Psoas muscle (tissue), 8 donors: ENCODE results near the gene C20orf144. TPM values are rescaled to one million over a fixed set of nuclear protein-coding genes. Genes with fewer than 3 reads are reported as not detected.

ENCODE experiments used
- ATAC-seq, 4 donors: fragments of 200-7000 bp; cut with Tn5 transposase; one replicate each; pipeline ENCODE4 v1.9.1; 2020; ENCODE audit warnings: moderate library complexity in 3 of 4, mild to moderate bottlenecking in 2 of 4
- DNase-seq, 2 donors: peaks; one replicate each; pipeline ENCODE4 v3.0.0-alpha.2; 2020
- H3K27ac ChIP-seq: fragments of 200-600 bp; one replicate; pipeline ENCODE4 v1.8.0; 2022
- H3K27me3 ChIP-seq, 3 donors: fragments of 200-600 bp in 1 of 3; one replicate each; pipeline versions ENCODE4 v1.6.1 to v1.8.0; 2013 to 2022; ENCODE audit warnings: low read length in 2 of 3, mild to moderate bottlenecking in 2 of 3, moderate library complexity in 1 of 3; ENCODE audit not compliant: insufficient read depth in 3 of 3
- H3K36me3 ChIP-seq, 2 donors: fragments of 200-600 bp in 1 of 2; one replicate each; pipeline versions ENCODE4 v1.6.1 to v1.8.0; 2013 to 2022; ENCODE audit warnings: low read depth in 1 of 2, mild to moderate bottlenecking in 1 of 2, moderate library complexity in 1 of 2; ENCODE audit not compliant: insufficient read depth in 1 of 2
- H3K4me1 ChIP-seq: fragments of 200-600 bp; one replicate; pipeline ENCODE4 v1.8.0; 2022
- H3K4me3 ChIP-seq: fragments of 200-600 bp; one replicate; pipeline ENCODE4 v1.8.0; 2022; ENCODE audit warnings: mild to moderate bottlenecking
- H3K9me3 ChIP-seq: fragments of 200-600 bp; one replicate; pipeline ENCODE4 v1.8.0; 2022
- CTCF ChIP-seq: fragments of 200-600 bp; IDR thresholded peaks from one replicate; pipeline ENCODE4 v1.8.0; 2022; ENCODE audit warnings: antibody characterized with exemption
- WGBS, 3 donors: extraction: QIAGEN DNeasy Blood & Tissue Kit; methylation state at CpG; one replicate each; pipeline versions ENCODE4 v1.1.6 to v1.1.7; 2013; 5-methylcytosine and 5-hydroxymethylcytosine counted together
- intact Hi-C, 2 donors: fragments of 100-400 bp; cut with DNase I; formaldehyde crosslinking; loops; one replicate each; pipeline versions ENCODE4 v1.11.0 to v1.14.2; 2022
- polyA plus RNA-seq, 3 donors: library from polyadenylated mRNA; stranded (reverse); fragments of 200-250 nt; gene quantifications; one replicate each; pipeline ENCODE4 v1.2.3, GENCODE V29; 2013
- total RNA-seq, 4 donors: library from RNA; stranded (reverse); fragmentation: NEBNext Ultra II Directional in 2 of 4; extraction: Animal tissue kit (Norgen Biotek cat#: 25700) in 2 of 4; gene quantifications; one replicate each; pipeline versions ENCODE4 v1.2.1 to v1.2.4, GENCODE V29; 2021 to 2023
- donor health status: healthy with polysubstance abuse.
- donor health status: DM: no; HTN: no; CAD: no; lungs with moderate emphysema.
- donor health status: Bipolar disorder and iron deficiency.
- donor health status: healthy.
- donor health status: DM: yes; HTN: yes; CAD: no.
- donor health status: DM: no; HTN: no; CAD: no.
- donor health status: DM: no; HTN: no; CAD: no.
- donor health status: DM: yes; HTN: yes; CAD: no.

The C20orf144 gene
- total and polyA plus RNA-seq, 7 donors = 0.05 to 0.08 TPM; not detected in 5

- H3K4me3 ChIP-seq = no peak overlapping the region
- H3K36me3 ChIP-seq = peaks cover 0 to 18% of the 10 kb centered on the region in 2 donors
- H3K9me3 ChIP-seq = no peaks in the 10 kb centered on the region
- 22 to 30% (median 24%) methylated on average over 19 of the region's 19 CpGs for WGBS, 3 donors
- no peaks in the 10 kb centered on the region for H3K27me3 ChIP-seq
- H3K27ac ChIP-seq = peak overlapping the region; percentile 27
- no peak for TF ChIP-seq CTCF
- H3K4me1 ChIP-seq = peaks cover 32% of the 10 kb centered on the region
- intact Hi-C loops = no loop called here
- ATAC-seq (peak; percentile 82 to 86 (median 84)), DNase-seq (peak; percentile 77 to 86)
Observed at GRCh38 chr20:33649201-33649681, 12.9 kb upstream of the C20orf144 start.

- TF ChIP-seq CTCF = no peak
- DNase-seq = no peak
- Histone ChIP-seq H3K27ac (no peak overlapping the region), H3K27me3 (no peaks in the 10 kb centered on the region), H3K9me3 (no peaks in the 10 kb centered on the region), H3K4me3 (no peak overlapping the region), H3K36me3 (peaks cover 0 to 8% of the 10 kb centered on the region in 2 donors), H3K4me1 (peaks cover 32% of the 10 kb centered on the region)
- 53 to 66% (median 55%) methylated on average over 11 of the region's 11 CpGs for WGBS, 3 donors
- ATAC-seq = no peak
- intact Hi-C loops = loop anchor here (5.0 kb wide), 2 partner anchors 188 to 193 kb away; no protein-coding TSS in a partner anchor
Observed at GRCh38 chr20:33650111-33650752, 11.9 kb upstream of the C20orf144 start.

DNA sequence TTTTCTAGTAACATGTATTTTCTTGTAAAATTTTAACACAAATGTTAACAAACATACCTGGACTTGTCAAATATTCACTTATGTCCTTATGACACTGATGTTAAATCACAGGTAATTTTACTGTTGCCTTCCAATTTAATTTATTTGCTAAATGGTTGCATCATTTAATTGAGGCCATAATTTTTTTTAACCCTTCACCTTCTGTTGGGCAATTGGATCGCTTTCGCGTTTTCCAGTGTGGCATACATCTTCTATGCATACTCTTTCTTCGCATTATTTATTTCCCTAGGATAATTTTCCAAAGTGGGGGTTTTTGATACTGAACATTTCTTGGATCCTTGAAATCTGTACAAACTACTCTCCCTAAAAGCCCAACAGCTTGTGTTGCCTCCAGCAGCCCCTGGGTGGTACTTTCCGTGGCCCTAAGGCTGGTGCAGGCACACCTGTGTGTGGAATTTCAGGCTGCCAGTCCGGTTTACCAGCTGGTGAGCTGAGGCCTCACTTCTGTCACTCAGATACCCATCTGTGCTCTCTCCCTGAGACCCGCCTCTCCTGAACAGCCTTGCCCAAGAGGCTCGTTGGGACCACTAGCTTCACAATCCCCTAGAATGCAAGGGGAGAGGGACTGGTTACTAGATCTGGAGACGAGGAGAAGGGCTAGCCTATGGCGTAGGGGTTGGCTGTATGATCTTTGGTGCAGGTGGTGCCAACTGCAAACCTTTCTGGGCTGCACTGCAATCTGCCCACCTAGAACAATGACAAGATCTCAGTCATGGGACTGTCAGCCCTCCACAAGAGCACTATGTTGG is 11.2 kb upstream of the C20orf144 start:
- Histone ChIP-seq H3K27me3 (no peaks in the 10 kb centered on the region), H3K36me3 (peaks cover 0 to 7% of the 10 kb centered on the region in 2 donors), H3K27ac (no peak overlapping the region), H3K4me1 (peaks cover 32% of the 10 kb centered on the region), H3K4me3 (no peak overlapping the region), H3K9me3 (no peaks in the 10 kb centered on the region)
- intact Hi-C loops = loop anchor here (5.0 kb wide), 2 partner anchors 189 to 194 kb away; no protein-coding TSS in a partner anchor
- TF ChIP-seq CTCF = no peak
- ATAC-seq = no peak
- no peak for DNase-seq
- WGBS, 3 donors = 73 to 76% (median 74%) methylated on average over 10 of the region's 10 CpGs

DNA sequence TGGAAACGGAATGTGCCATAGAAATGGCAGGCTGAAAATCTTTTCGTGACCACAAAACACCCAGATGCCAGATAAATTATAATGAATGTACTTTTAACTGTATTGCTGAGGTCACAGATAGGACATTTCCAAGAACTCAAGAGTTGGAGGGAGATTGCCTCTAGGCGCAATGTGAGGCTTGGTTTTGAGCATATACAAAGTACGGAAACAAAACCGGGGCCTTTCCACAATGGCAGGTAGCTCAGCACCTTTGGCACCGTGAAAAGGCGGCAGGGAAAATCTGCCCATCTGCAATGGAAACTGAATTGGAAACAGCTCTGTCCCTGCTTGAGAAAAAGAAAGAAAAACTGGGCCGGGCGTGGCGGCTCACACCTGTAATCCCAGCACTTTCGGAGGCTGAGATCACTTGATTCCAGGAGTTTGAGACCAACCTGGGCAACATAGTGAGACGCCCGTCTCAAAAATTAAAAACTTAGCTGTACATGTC is 10.5 kb upstream of the C20orf144 start:
- Histone ChIP-seq H3K36me3 (peaks cover 0 to 11% of the 10 kb centered on the region in 2 donors), H3K4me1 (peaks cover 32% of the 10 kb centered on the region), H3K4me3 (no peak overlapping the region), H3K9me3 (no peaks in the 10 kb centered on the region), H3K27ac (no peak overlapping the region), H3K27me3 (no peaks in the 10 kb centered on the region)
- no peak for DNase-seq
- WGBS, 3 donors = 74 to 80% (median 77%) methylated on average over 13 of the region's 13 CpGs
- no peak for ATAC-seq
- TF ChIP-seq CTCF = no peak
- intact Hi-C loops = loop anchor here (5.0 kb wide), 2 partner anchors 189 to 194 kb away; no protein-coding TSS in a partner anchor
